GM12873 (cell line): Measurements from ENCODE around the gene DNAJC24.

Experiments used
- CTCF ChIP-seq: IDR thresholded peaks from 2 replicates; pipeline ENCODE4 v1.5.1; 2012; ENCODE audit warnings: low read depth, mild to moderate bottlenecking, moderate library complexity, low read length, control low read depth; ENCODE audit not compliant: insufficient read depth; ENCODE audit errors: missing control alignments

Gene DNAJC24

GRCh38 chr11:31369348-31370329 lies at the start of gene DNAJC24, which contains the start of gene DCDC1:
DNAJC24 (plus strand) TSS chr11:31369860; CDS start chr11:31370749, 889 bp downstream.
DCDC1 (minus strand) TSS chr11:31369739; CDS start chr11:31328280, 41,459 bp downstream.
- no peak for TF ChIP-seq CTCF

DNA sequence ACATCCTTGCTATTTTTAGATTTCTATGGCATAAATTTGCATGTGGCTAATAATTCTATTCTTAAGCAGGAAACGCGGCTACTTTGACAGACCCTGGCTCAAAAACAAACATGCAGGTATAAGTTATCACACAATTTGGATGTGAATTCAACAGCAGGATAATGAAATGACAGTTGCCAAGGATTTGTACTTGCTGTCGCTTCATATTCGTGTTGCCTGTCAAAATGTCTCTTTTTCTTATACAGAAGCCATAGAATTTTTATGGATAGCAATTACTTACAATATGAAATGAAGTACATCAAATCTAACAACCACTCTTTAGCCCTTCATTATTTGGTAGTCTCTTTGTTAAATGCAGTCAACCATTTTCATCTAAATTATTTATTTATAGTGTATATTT lies 46.5 kb upstream of the DNAJC24 start:
- TF ChIP-seq CTCF: no peak

- TF ChIP-seq CTCF: no peak
These were observed 44.5 kb upstream of the DNAJC24 start for GRCh38 chr11:31325160-31325559.

DNA sequence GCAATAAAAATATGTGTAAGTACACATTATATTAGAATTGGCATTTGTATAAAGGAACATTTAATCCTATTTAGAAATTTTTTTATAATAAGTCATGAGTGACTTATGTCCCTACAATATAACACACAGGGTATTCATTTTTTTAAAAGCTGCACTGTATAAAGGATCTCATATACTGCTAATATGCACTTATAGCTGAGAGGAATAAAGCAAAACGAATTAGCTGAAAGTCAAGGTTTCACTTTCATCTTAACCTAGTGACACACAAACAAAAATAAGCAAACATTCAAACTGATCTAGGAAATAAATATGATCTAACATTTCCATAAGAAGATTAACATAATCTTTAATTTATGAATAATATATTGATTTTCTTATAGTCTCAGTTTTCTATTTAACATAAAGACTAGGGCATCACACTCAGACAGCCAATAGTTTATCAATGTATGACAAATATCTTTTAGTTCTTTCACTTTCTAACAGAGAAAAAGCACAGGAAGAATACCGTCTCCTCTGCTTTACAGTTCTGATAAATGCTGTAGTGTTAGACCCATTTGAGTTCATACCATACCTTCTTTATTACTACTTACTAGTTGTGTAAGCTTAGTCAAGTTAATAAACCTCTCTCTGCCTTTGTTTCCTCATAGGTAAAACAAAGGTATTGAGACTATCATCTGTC lies 43.1 kb upstream of the DNAJC24 start:
- TF ChIP-seq CTCF: no peak

- no peak for TF ChIP-seq CTCF
These were observed 42.2 kb upstream of the DNAJC24 start for GRCh38 chr11:31327417-31327816.

GRCh38 chr11:31328697-31329096 lies 41.0 kb upstream of the DNAJC24 start:
- no peak for TF ChIP-seq CTCF

GRCh38 chr11:31337806-31338205 lies 31.9 kb upstream of the DNAJC24 start:
- no peak for TF ChIP-seq CTCF
